ENCODE data around the gene KPNA5.

GRCh38 chr6:116685437-116685993 lies 4.5 kb downstream of the KPNA5 start:
- TF ChIP-seq CTCF (conservative IDR thresholded peaks at IDR 0.05; ENCODE audit: low read length), result no peak
- TF ChIP-seq EZH2phosphoT487 (IDR thresholded peaks at IDR 0.05; ENCODE audit: borderline replicate concordance, low read depth, low read length), result no peak

Measured in OCI-LY7 (cell line).